H1 (cell line): ENCODE data around the gene CYBB. TPM values are rescaled to one million over a fixed set of nuclear protein-coding genes. Genes with fewer than 3 reads are reported as not detected.

ENCODE experiments used
- CTCF ChIA-PET: fragments of 300-600 bp; sonication (Branson Sonifier 250); formaldehyde crosslinking; loops from one replicate; lab custom pipeline; 2021; ENCODE audit not compliant: partially characterized antibody; lab: Charles Lee
- POLR2A ChIA-PET: fragments of 300-600 bp; sonication (Branson Sonifier 250); formaldehyde crosslinking; loops from one replicate; lab custom pipeline; 2021; ENCODE audit warnings: inconsistent platforms; ENCODE audit not compliant: partially characterized antibody; lab: Charles Lee
- DNase-seq, 2 experiments: peaks; one replicate each; pipeline versions ENCODE4 v3.0.0 to v3.0.0-alpha.2; 2010 to 2022; ENCODE audit warnings: low spot score in 2 of 2, low read depth in 1 of 2, mixed read lengths in 1 of 2
- FAIRE-seq: peaks from 2 replicates; lab custom pipeline; 2011; peaks lifted over from hg19 to GRCh38; lab: Jason Lieb, UNC
- H2AFZ ChIP-seq: 2 replicates; pipeline ENCODE4 v1.8.1; 2012; ENCODE audit warnings: low read length, inconsistent platforms
- H2AK5ac ChIP-seq: 2 replicates; pipeline ENCODE4 v1.6.1; 2013; ENCODE audit warnings: low read depth, low read length
- H2BK120ac ChIP-seq: replicated peaks from 2 replicates; pipeline ENCODE3; 2013; ENCODE audit warnings: low read depth, low read length, inconsistent platforms
- H2BK12ac ChIP-seq: 2 replicates; pipeline ENCODE4 v1.6.1; 2013; ENCODE audit warnings: low read depth, low read length
- H2BK15ac ChIP-seq: 2 replicates; pipeline ENCODE4 v1.6.1; 2013; ENCODE audit warnings: low read length
- H2BK20ac ChIP-seq: 2 replicates; pipeline ENCODE4 v1.6.1; 2013; ENCODE audit warnings: low read length
- H2BK5ac ChIP-seq: 2 replicates; pipeline ENCODE4 v1.6.1; 2013; ENCODE audit warnings: low read depth, low read length
- H3K14ac ChIP-seq: 2 replicates; pipeline ENCODE4 v1.6.1; 2013; ENCODE audit warnings: inconsistent platforms; ENCODE audit not compliant: insufficient read length
- H3K18ac ChIP-seq: 2 replicates; pipeline ENCODE4 v1.6.1; 2013; ENCODE audit warnings: low read length; ENCODE audit errors: extremely low read depth
- H3K23ac ChIP-seq: 2 replicates; pipeline ENCODE4 v1.6.1; 2013; ENCODE audit warnings: inconsistent platforms; ENCODE audit not compliant: insufficient read length
- H3K23me2 ChIP-seq: 2 replicates; pipeline ENCODE4 v1.6.1; 2013; ENCODE audit warnings: low read depth, low read length
- H3K27ac ChIP-seq: 2 replicates; pipeline ENCODE4 v1.6.1; 2011; ENCODE audit warnings: low read depth, low read length, inconsistent platforms
- H3K27me3 ChIP-seq, 4 experiments: replicated peaks in 1 of 4; 1 replicate in 1 of 4; 2 replicates in 3 of 4; pipeline versions ENCODE4 v1.6.1 to v1.8.1; 2011 to 2013; ENCODE audit warnings: low read length in 3 of 4, mild to moderate bottlenecking in 3 of 4, inconsistent platforms in 2 of 4, mixed read lengths in 2 of 4, moderate library complexity in 1 of 4; ENCODE audit not compliant: control insufficient read depth in 3 of 4, insufficient read depth in 3 of 4; ENCODE audit errors: extremely low read depth in 1 of 4
- H3K36me3 ChIP-seq, 4 experiments: 2 replicates each; pipeline versions ENCODE4 v1.6.1 to v1.8.1; 2011 to 2013; ENCODE audit warnings: mild to moderate bottlenecking in 4 of 4, low read length in 3 of 4, moderate library complexity in 2 of 4, control low read depth in 1 of 4, inconsistent platforms in 1 of 4; ENCODE audit not compliant: insufficient read depth in 4 of 4, control insufficient read depth in 2 of 4
- H3K4ac ChIP-seq: replicated peaks from 2 replicates; pipeline ENCODE3; 2013; ENCODE audit warnings: low read length, low read depth, mixed read lengths, inconsistent platforms; ENCODE audit not compliant: insufficient read length
- H3K4me1 ChIP-seq, 4 experiments: replicated peaks in 1 of 4; 1 replicate in 1 of 4; 2 replicates in 3 of 4; pipeline versions ENCODE4 v1.6.1 to v1.8.1; 2011 to 2013; ENCODE audit warnings: low read length in 3 of 4, inconsistent platforms in 2 of 4, mixed read lengths in 1 of 4; ENCODE audit not compliant: insufficient read depth in 4 of 4, control insufficient read depth in 3 of 4
- H3K4me2 ChIP-seq, 2 experiments: 2 replicates each; pipeline versions ENCODE4 v1.6.1 to v1.8.1; 2011 to 2013; ENCODE audit warnings: low read depth in 2 of 2, low read length in 2 of 2, control low read depth in 1 of 2, inconsistent platforms in 1 of 2, mild to moderate bottlenecking in 1 of 2; ENCODE audit not compliant: insufficient read depth in 1 of 2
- H3K4me3 ChIP-seq, 4 experiments: fragments of 200-600, 300-600 bp in 1 of 4; sonication (generic), shearing (Covaris generic), sonication (Bioruptor Twin) in 1 of 4; 2 replicates each; pipeline versions ENCODE4 v1.5.1 to v1.8.1; 2011 to 2016; ENCODE audit warnings: low read length in 4 of 4, low read depth in 3 of 4, control low read depth in 2 of 4, inconsistent platforms in 2 of 4, mild to moderate bottlenecking in 2 of 4, mixed read lengths in 1 of 4, moderate library complexity in 1 of 4; ENCODE audit not compliant: insufficient read depth in 2 of 4; ENCODE audit errors: extremely low read depth in 1 of 4
- H3K56ac ChIP-seq: replicated peaks from 2 replicates; pipeline ENCODE3; 2013; ENCODE audit warnings: low read depth, mild to moderate bottlenecking, mixed read lengths, low read length, inconsistent platforms; ENCODE audit not compliant: insufficient read length
- H3K79me1 ChIP-seq: 2 replicates; pipeline ENCODE4 v1.6.1; 2013; ENCODE audit warnings: low read depth, low read length, control low read depth
- H3K79me2 ChIP-seq, 2 experiments: 2 replicates each; pipeline versions ENCODE4 v1.6.1 to v1.8.1; 2012 to 2013; ENCODE audit warnings: low read length in 2 of 2, mild to moderate bottlenecking in 2 of 2, inconsistent platforms in 1 of 2; ENCODE audit not compliant: insufficient read depth in 2 of 2, control insufficient read depth in 1 of 2
- H3K9ac ChIP-seq, 4 experiments: replicated peaks in 1 of 4; 1 replicate in 1 of 4; 2 replicates in 3 of 4; pipeline versions ENCODE4 v1.6.1 to v1.8.1; 2011 to 2013; ENCODE audit warnings: low read depth in 3 of 4, low read length in 3 of 4, control low read depth in 2 of 4, mild to moderate bottlenecking in 2 of 4, moderate library complexity in 2 of 4, inconsistent platforms in 1 of 4; ENCODE audit errors: extremely low read depth in 1 of 4
- H3K9me3 ChIP-seq, 2 experiments: 2 replicates each; pipeline versions ENCODE4 v1.6.1 to v1.8.1; 2012 to 2013; ENCODE audit warnings: mild to moderate bottlenecking in 2 of 2, moderate library complexity in 2 of 2, control low read depth in 1 of 2, inconsistent platforms in 1 of 2, low read depth in 1 of 2, low read length in 1 of 2, mixed read lengths in 1 of 2; ENCODE audit not compliant: insufficient read depth in 2 of 2
- H4K20me1 ChIP-seq, 2 experiments: replicated peaks in 1 of 2; 2 replicates each; pipeline versions ENCODE3 to v1.8.1; 2011 to 2013; ENCODE audit warnings: inconsistent platforms in 2 of 2, low read length in 2 of 2, mild to moderate bottlenecking in 1 of 2; ENCODE audit not compliant: insufficient read depth in 2 of 2, control insufficient read depth in 1 of 2
- H4K5ac ChIP-seq: 2 replicates; pipeline ENCODE4 v1.6.1; 2013; ENCODE audit warnings: low read length, low read depth, mixed read lengths, inconsistent platforms; ENCODE audit not compliant: insufficient read length
- H4K8ac ChIP-seq: 2 replicates; pipeline ENCODE4 v1.8.0; 2013; ENCODE audit warnings: mild to moderate bottlenecking, moderate library complexity, low read length, inconsistent platforms; ENCODE audit not compliant: insufficient read depth; ENCODE audit errors: extremely low read depth
- H4K91ac ChIP-seq: replicated peaks from 2 replicates; pipeline ENCODE3; 2013; ENCODE audit warnings: low read length, mixed read lengths, inconsistent platforms; ENCODE audit not compliant: insufficient read length
- BACH1 ChIP-seq: IDR thresholded peaks from 2 replicates; pipeline ENCODE4 v1.6.1; 2012; ENCODE audit warnings: low read length, improper control_type of control experiment
- BRCA1 ChIP-seq: IDR thresholded peaks from 2 replicates; pipeline ENCODE4 v1.6.1; 2012; ENCODE audit warnings: low read depth, low read length, improper control_type of control experiment
- HDAC2 ChIP-seq, 2 experiments: fragments of 300-600 bp in 1 of 2; sonication (generic) in 1 of 2; IDR thresholded peaks; 2 replicates each; pipeline ENCODE4 v1.6.1; 2011 to 2012; ENCODE audit warnings: low read depth in 2 of 2, low read length in 2 of 2, mild to moderate bottlenecking in 2 of 2, moderate library complexity in 2 of 2, borderline replicate concordance in 1 of 2, inconsistent platforms in 1 of 2
- JUND ChIP-seq: IDR thresholded peaks from 2 replicates; pipeline ENCODE4 v1.6.1; 2011; ENCODE audit warnings: mild to moderate bottlenecking, improper control_type of control experiment, low read length
- POLR2AphosphoS5 ChIP-seq: IDR thresholded peaks from 2 replicates; pipeline ENCODE4 v1.6.1; 2011; ENCODE audit warnings: low read depth, low read length
- SP1 ChIP-seq: IDR thresholded peaks from 2 replicates; pipeline ENCODE4 v1.6.1; 2011; ENCODE audit warnings: low read depth, low read length
- SRF ChIP-seq: IDR thresholded peaks from 2 replicates; pipeline ENCODE4 v1.6.1; 2011; ENCODE audit warnings: mild to moderate bottlenecking, low read depth, low read length, moderate library complexity
- TAF1 ChIP-seq: IDR thresholded peaks from 2 replicates; pipeline ENCODE4 v1.6.1; 2011; ENCODE audit warnings: mild to moderate bottlenecking, low read depth, low read length
- TBP ChIP-seq: IDR thresholded peaks from 2 replicates; pipeline ENCODE4 v1.6.1; 2011; ENCODE audit warnings: low read depth, low read length, improper control_type of control experiment
- polyA plus RNA-seq, 7 experiments: library from polyadenylated mRNA; depleted of rRNA in 3 of 7; stranded (reverse) in 5 of 7; unstranded in 2 of 7; fragments of >200 nt in 5 of 7; fragments of 200-250 nt in 2 of 7; gene quantifications; 1 replicate in 5 of 7; 2 replicates in 1 of 7; 4 replicates in 1 of 7; pipeline versions ENCODE4 v1.2.1 to v1.2.3, GENCODE V29; 2011 to 2013; ENCODE audit warnings: missing spikeins in 2 of 7, mixed read lengths in 2 of 7
- total RNA-seq: library from RNA; stranded (reverse); fragmentation: NEBNext Ultra II Directional; extraction: Animal tissue kit (Norgen Biotek cat#: 25700); gene quantifications from 2 replicates; pipeline ENCODE4 v1.2.1, GENCODE V29; 2021
- TF ChIP-seq, protein P1 (sequence below): IDR thresholded peaks from 2 replicates; pipeline ENCODE4 v1.6.1; 2012; ENCODE audit warnings: inconsistent platforms
- TF ChIP-seq, protein P2 (sequence below): IDR thresholded peaks from 2 replicates; pipeline ENCODE4 v1.6.1; 2011; ENCODE audit warnings: low read length, improper control_type of control experiment
- TF ChIP-seq, protein P3 (sequence below), 3 experiments: IDR thresholded peaks; 1 replicate in 2 of 3; 2 replicates in 1 of 3; pipeline versions ENCODE4 v1.5.1 to v1.6.1; 2011; ENCODE audit warnings: low read length in 3 of 3, mild to moderate bottlenecking in 3 of 3, inconsistent platforms in 2 of 3, low read depth in 1 of 3, moderate library complexity in 1 of 3; ENCODE audit not compliant: insufficient read depth in 1 of 3; ENCODE audit errors: control extremely low read depth in 1 of 3

The CYBB gene
- total and polyA plus RNA-seq, 2 of the 8 experiments (the other 6 are each of a cell fraction or from before 2014, with no cell fraction given): 0.03 to 0.09 TPM

DNA sequence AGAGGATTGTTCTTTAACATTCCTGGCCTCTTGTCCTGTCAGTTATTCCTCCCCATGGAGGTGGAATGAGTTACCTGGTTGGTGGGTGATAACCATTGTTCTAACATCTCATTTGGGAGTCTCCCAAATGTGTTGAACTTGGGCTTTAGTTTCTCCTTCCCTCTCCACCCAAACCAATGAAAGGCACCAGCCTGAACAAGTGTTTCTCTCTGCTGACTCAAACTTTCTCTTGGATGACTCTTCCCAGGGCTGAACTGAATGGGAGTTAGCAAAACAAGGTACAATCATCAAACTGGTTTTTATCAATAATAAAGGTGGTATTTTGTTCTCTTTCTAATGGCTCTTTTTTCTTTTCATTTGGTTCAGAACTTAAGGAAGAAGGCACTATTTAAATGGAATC, 64.8 kb downstream of the CYBB start:
- no peak overlapping the region for H3K4me2 ChIP-seq
- H4K8ac ChIP-seq: no peak overlapping the region
- no peak overlapping the region for H2AFZ ChIP-seq
- H3K27me3 ChIP-seq: no peaks in the 10 kb centered on the region
- peaks cover 2% of the 10 kb centered on the region; the same call in 1 of the 2 replicates for H3K23me2 ChIP-seq
- ChIA-PET CTCF (no interaction called here), POLR2A (no interaction called here)
- no peak overlapping the region for H2BK20ac ChIP-seq
- H3K4me1 ChIP-seq: no peaks in the 10 kb centered on the region
- H2BK5ac ChIP-seq: no peak overlapping the region
- H3K4me3 ChIP-seq: no peak overlapping the region
- no peaks in the 10 kb centered on the region for H3K79me2 ChIP-seq
- H3K14ac ChIP-seq: no peak overlapping the region
- H4K20me1 ChIP-seq: no peaks in the 10 kb centered on the region
- H3K56ac ChIP-seq: no peak overlapping the region
- H2BK12ac ChIP-seq: no peak overlapping the region
- no peaks in the 10 kb centered on the region for H3K9me3 ChIP-seq
- H3K79me1 ChIP-seq: no peaks in the 10 kb centered on the region
- H3K27ac ChIP-seq: no peak overlapping the region
- no peak overlapping the region for H2AK5ac ChIP-seq
- DNase-seq: no peak
- no peak overlapping the region for H2BK120ac ChIP-seq
- no peaks in the 10 kb centered on the region; a peak in 1 of 8 replicates for H3K36me3 ChIP-seq
- no peak overlapping the region for H4K5ac ChIP-seq
- H3K18ac ChIP-seq: no peak overlapping the region
- H3K23ac ChIP-seq: no peak overlapping the region
- H3K4ac ChIP-seq: no peak overlapping the region
- no peak overlapping the region for H2BK15ac ChIP-seq
- FAIRE-seq: no peak
- no peak overlapping the region for H4K91ac ChIP-seq
- H3K9ac ChIP-seq: no peak overlapping the region
- TF ChIP-seq TBP (no peak), JUND (no peak), SRF (no peak), TAF1 (no peak), HDAC2 (IDR thresholded peaks at IDR 0.05; ENCODE audit: borderline replicate concordance in 1 of 2, low read depth in 2 of 2, low read length in 2 of 2) (no peak), BACH1 (no peak), BRCA1 (no peak), POLR2AphosphoS5 (no peak), SP1 (no peak)
- TF ChIP-seq, protein P1, sequence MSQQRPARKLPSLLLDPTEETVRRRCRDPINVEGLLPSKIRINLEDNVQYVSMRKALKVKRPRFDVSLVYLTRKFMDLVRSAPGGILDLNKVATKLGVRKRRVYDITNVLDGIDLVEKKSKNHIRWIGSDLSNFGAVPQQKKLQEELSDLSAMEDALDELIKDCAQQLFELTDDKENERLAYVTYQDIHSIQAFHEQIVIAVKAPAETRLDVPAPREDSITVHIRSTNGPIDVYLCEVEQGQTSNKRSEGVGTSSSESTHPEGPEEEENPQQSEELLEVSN: no peak
- TF ChIP-seq, protein P2, sequence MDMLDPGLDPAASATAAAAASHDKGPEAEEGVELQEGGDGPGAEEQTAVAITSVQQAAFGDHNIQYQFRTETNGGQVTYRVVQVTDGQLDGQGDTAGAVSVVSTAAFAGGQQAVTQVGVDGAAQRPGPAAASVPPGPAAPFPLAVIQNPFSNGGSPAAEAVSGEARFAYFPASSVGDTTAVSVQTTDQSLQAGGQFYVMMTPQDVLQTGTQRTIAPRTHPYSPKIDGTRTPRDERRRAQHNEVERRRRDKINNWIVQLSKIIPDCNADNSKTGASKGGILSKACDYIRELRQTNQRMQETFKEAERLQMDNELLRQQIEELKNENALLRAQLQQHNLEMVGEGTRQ: no peak
- TF ChIP-seq, protein P3, sequence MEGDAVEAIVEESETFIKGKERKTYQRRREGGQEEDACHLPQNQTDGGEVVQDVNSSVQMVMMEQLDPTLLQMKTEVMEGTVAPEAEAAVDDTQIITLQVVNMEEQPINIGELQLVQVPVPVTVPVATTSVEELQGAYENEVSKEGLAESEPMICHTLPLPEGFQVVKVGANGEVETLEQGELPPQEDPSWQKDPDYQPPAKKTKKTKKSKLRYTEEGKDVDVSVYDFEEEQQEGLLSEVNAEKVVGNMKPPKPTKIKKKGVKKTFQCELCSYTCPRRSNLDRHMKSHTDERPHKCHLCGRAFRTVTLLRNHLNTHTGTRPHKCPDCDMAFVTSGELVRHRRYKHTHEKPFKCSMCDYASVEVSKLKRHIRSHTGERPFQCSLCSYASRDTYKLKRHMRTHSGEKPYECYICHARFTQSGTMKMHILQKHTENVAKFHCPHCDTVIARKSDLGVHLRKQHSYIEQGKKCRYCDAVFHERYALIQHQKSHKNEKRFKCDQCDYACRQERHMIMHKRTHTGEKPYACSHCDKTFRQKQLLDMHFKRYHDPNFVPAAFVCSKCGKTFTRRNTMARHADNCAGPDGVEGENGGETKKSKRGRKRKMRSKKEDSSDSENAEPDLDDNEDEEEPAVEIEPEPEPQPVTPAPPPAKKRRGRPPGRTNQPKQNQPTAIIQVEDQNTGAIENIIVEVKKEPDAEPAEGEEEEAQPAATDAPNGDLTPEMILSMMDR (IDR thresholded peaks at IDR 0.05; ENCODE audit: control extremely low read depth in 1 of 3, insufficient read depth in 1 of 3, low read depth in 1 of 3, low read length in 3 of 3): no peak
